Skeletal muscle tissue (tissue), 4 donors: Measurements from ENCODE around the gene GNAI3. TPM values are rescaled to one million over a fixed set of nuclear protein-coding genes. Genes with fewer than 3 reads are reported as not detected.

Source experiments
- H3K27ac ChIP-seq: one replicate; pipeline ENCODE4 v1.7.0; 2013; ENCODE audit warnings: mild to moderate bottlenecking, low read depth, low read length, inconsistent platforms
- H3K27me3 ChIP-seq, 3 donors: one replicate each; pipeline ENCODE4 v1.7.0; 2013; ENCODE audit warnings: low read length in 3 of 3; ENCODE audit not compliant: control insufficient read depth in 3 of 3, insufficient read depth in 3 of 3
- H3K36me3 ChIP-seq, 3 donors: one replicate each; pipeline ENCODE4 v1.7.0; 2013; ENCODE audit warnings: low read length in 3 of 3; ENCODE audit not compliant: control insufficient read depth in 3 of 3, insufficient read depth in 3 of 3
- H3K4me1 ChIP-seq, 3 donors: one replicate each; pipeline ENCODE4 v1.7.0; 2013; ENCODE audit warnings: low read length in 3 of 3, mild to moderate bottlenecking in 3 of 3; ENCODE audit not compliant: control insufficient read depth in 3 of 3, insufficient read depth in 3 of 3
- H3K4me3 ChIP-seq, 3 donors: one replicate each; pipeline ENCODE4 v1.7.0; 2013; ENCODE audit warnings: low read length in 3 of 3
- H3K9ac ChIP-seq, 3 donors: one replicate each; pipeline ENCODE4 v1.7.0; 2013; ENCODE audit warnings: low read length in 3 of 3, mild to moderate bottlenecking in 3 of 3, moderate library complexity in 2 of 3, low read depth in 1 of 3
- H3K9me3 ChIP-seq, 3 donors: one replicate each; pipeline ENCODE4 v1.7.0; 2013; ENCODE audit warnings: low read length in 3 of 3; ENCODE audit not compliant: control insufficient read depth in 3 of 3
- total RNA-seq: library from RNA; depleted of rRNA; stranded (reverse); fragments of >200 nt; gene quantifications from one replicate; pipeline ENCODE4 v1.2.3, GENCODE V29; 2014
- donor health status: Osteomylitis.

Gene GNAI3
- total RNA-seq, 1 donor from 2014 or later, result 8.4 TPM

GRCh38 chr1:109543283-109543987 is 5.0 kb upstream of the GNAI3 start:
- Histone ChIP-seq H3K4me1 (peaks cover 23 to 46% (median 31%) of the 10 kb centered on the region in 3 donors), H3K36me3 (no peaks in the 10 kb centered on the region), H3K4me3 (no peak overlapping the region), H3K27ac (no peak overlapping the region), H3K9ac (no peak overlapping the region), H3K9me3 (no peaks in the 10 kb centered on the region), H3K27me3 (no peaks in the 10 kb centered on the region)

- peaks cover 23 to 42% (median 31%) of the 10 kb centered on the region in 3 donors for H3K4me1 ChIP-seq
- H3K9me3 ChIP-seq, result no peaks in the 10 kb centered on the region
- no peak overlapping the region for H3K4me3 ChIP-seq
- H3K9ac ChIP-seq, result no peak overlapping the region
- no peak overlapping the region for H3K27ac ChIP-seq
- no peaks in the 10 kb centered on the region for H3K27me3 ChIP-seq
- no peaks in the 10 kb centered on the region for H3K36me3 ChIP-seq
These were observed 4.3 kb upstream of the GNAI3 start for GRCh38 chr1:109543988-109544735.

GRCh38 chr1:109546311-109547109 is 1.9 kb upstream of the GNAI3 start:
- H3K27me3 ChIP-seq, result no peaks in the 10 kb centered on the region
- peaks cover 18 to 28% (median 24%) of the 10 kb centered on the region in 3 donors for H3K4me1 ChIP-seq
- peak overlapping the region; percentile 71 to 96 (median 95) for H3K9ac ChIP-seq
- H3K27ac ChIP-seq, result peak overlapping the region; percentile 97
- no peaks in the 10 kb centered on the region for H3K36me3 ChIP-seq
- H3K4me3 ChIP-seq, result peak overlapping the region; percentile 96 to 98 (median 98)
- no peaks in the 10 kb centered on the region for H3K9me3 ChIP-seq

- Histone ChIP-seq H3K9me3 (no peaks in the 10 kb centered on the region), H3K4me1 (peaks cover 13 to 24% (median 22%) of the 10 kb centered on the region in 3 donors)
These were observed 723 bp upstream of the GNAI3 start for GRCh38 chr1:109547463-109548320.

GRCh38 chr1:109556563-109556962 is 8.1 kb downstream of the GNAI3 start:
- Histone ChIP-seq H3K9ac (no peak overlapping the region), H3K4me1 (peaks cover 5 to 8% (median 6%) of the 10 kb centered on the region in 3 donors), H3K9me3 (no peaks in the 10 kb centered on the region), H3K4me3 (no peak overlapping the region), H3K36me3 (no peaks in the 10 kb centered on the region), H3K27me3 (no peaks in the 10 kb centered on the region), H3K27ac (no peak overlapping the region)

More at GRCh38 chr1:109547463-109548320, 723 bp upstream of the GNAI3 start:
- H3K27me3 ChIP-seq, result no peaks in the 10 kb centered on the region
- peak overlapping the region; percentile 96 to 98 (median 98) for H3K4me3 ChIP-seq
- peak overlapping the region; percentile 97 for H3K27ac ChIP-seq
- peak overlapping the region; percentile 95 to 98 (median 96) for H3K9ac ChIP-seq
- no peaks in the 10 kb centered on the region for H3K36me3 ChIP-seq

- H3K27ac ChIP-seq, result no peak overlapping the region
- peaks cover 5 to 11% (median 6%) of the 10 kb centered on the region in 3 donors for H3K4me1 ChIP-seq
- H3K27me3 ChIP-seq, result no peaks in the 10 kb centered on the region
- no peaks in the 10 kb centered on the region for H3K36me3 ChIP-seq
- no peaks in the 10 kb centered on the region for H3K9me3 ChIP-seq
- H3K9ac ChIP-seq, result no peak overlapping the region
- no peak overlapping the region for H3K4me3 ChIP-seq
These were observed 9.1 kb downstream of the GNAI3 start for GRCh38 chr1:109557520-109557919.

GRCh38 chr1:109559995-109560394 is 11.6 kb downstream of the GNAI3 start:
- H3K4me1 ChIP-seq, result peaks cover 12 to 21% (median 18%) of the 10 kb centered on the region in 3 donors
- no peak overlapping the region for H3K27ac ChIP-seq
- no peaks in the 10 kb centered on the region for H3K36me3 ChIP-seq
- no peaks in the 10 kb centered on the region for H3K27me3 ChIP-seq
- no peak overlapping the region for H3K9ac ChIP-seq
- H3K4me3 ChIP-seq, result no peak overlapping the region
- H3K9me3 ChIP-seq, result no peaks in the 10 kb centered on the region

GRCh38 chr1:109564194-109564878 is 15.9 kb downstream of the GNAI3 start:
- H3K36me3 ChIP-seq, result no peaks in the 10 kb centered on the region
- no peak overlapping the region for H3K4me3 ChIP-seq
- peaks cover 23 to 33% (median 30%) of the 10 kb centered on the region in 3 donors for H3K4me1 ChIP-seq
- H3K9me3 ChIP-seq, result no peaks in the 10 kb centered on the region
- H3K27ac ChIP-seq, result no peak overlapping the region
- H3K9ac ChIP-seq, result no peak overlapping the region
- H3K27me3 ChIP-seq, result no peaks in the 10 kb centered on the region

- Histone ChIP-seq H3K27ac (no peak overlapping the region), H3K27me3 (no peaks in the 10 kb centered on the region), H3K36me3 (no peaks in the 10 kb centered on the region), H3K9me3 (no peaks in the 10 kb centered on the region), H3K4me3 (no peak overlapping the region), H3K4me1 (peaks cover 19 to 31% (median 26%) of the 10 kb centered on the region in 3 donors), H3K9ac (no peak overlapping the region)
These were observed 16.8 kb downstream of the GNAI3 start for GRCh38 chr1:109565241-109565640.
